Esophagus muscularis mucosa (tissue), 4 donors: Measurements from ENCODE around the gene RBM15B.

Source experiments
- CTCF ChIP-seq, 3 experiments: fragments of 200-600 bp in 2 of 3; fragments of 450-650 bp in 1 of 3; sonication (generic) in 2 of 3; IDR thresholded peaks; one replicate each; pipeline ENCODE4 v1.5.1; 2017 to 2019; ENCODE audit warnings: antibody characterized with exemption in 3 of 3, mild to moderate bottlenecking in 2 of 3, moderate library complexity in 1 of 3
- EP300 ChIP-seq: sonication (generic); formaldehyde crosslinking; IDR thresholded peaks from one replicate; pipeline ENCODE4 v1.6.1; 2017; ENCODE audit warnings: antibody characterized with exemption
- POLR2A ChIP-seq: fragments of 450-650 bp; IDR thresholded peaks from one replicate; pipeline ENCODE4 v1.6.1; 2017; ENCODE audit warnings: antibody characterized with exemption, moderate library complexity, mild to moderate bottlenecking, low read depth
- POLR2AphosphoS5 ChIP-seq, 2 donors: sonication (generic); formaldehyde crosslinking; IDR thresholded peaks; one replicate each; pipeline ENCODE4 v1.6.1; 2017; ENCODE audit warnings: antibody characterized with exemption in 2 of 2

GRCh38 chr3:51375136-51375535 is 15.9 kb upstream of the RBM15B start:
- TF ChIP-seq POLR2AphosphoS5 (IDR thresholded peaks at IDR 0.05) (no peak), CTCF (IDR thresholded peaks at IDR 0.05) (no peak), POLR2A (no peak), EP300 (no peak)
